DOHH2 (cell line): ENCODE results near the gene PDZRN3.

Experiments used
- H3F3A ChIP-seq: fragments of 200-600 bp; sonication (generic), shearing (Covaris generic); 2 replicates; pipeline ENCODE4 v1.6.0; 2016; ENCODE audit warnings: antibody characterized with exemption, mild to moderate bottlenecking; ENCODE audit not compliant: control insufficient read depth, insufficient read depth
- H3K27ac ChIP-seq: fragments of 200-600 bp; sonication (generic); 2 replicates; pipeline ENCODE4 v1.5.1; 2014; ENCODE audit warnings: low read depth, mild to moderate bottlenecking, low read length, moderate library complexity
- H3K27me3 ChIP-seq: fragments of 200-600 bp; sonication (generic); 2 replicates; pipeline ENCODE4 v1.6.1; 2014; ENCODE audit warnings: mild to moderate bottlenecking, low read length, mixed read lengths; ENCODE audit not compliant: control insufficient read depth
- H3K36me3 ChIP-seq: fragments of 200-600 bp; sonication (generic); 2 replicates; pipeline ENCODE4 v1.6.1; 2014; ENCODE audit warnings: mild to moderate bottlenecking, low read length, moderate library complexity, mixed read lengths; ENCODE audit not compliant: control insufficient read depth
- H3K4me1 ChIP-seq: fragments of 200-600 bp; sonication (generic); 2 replicates; pipeline ENCODE4 v1.6.1; 2014; ENCODE audit warnings: mild to moderate bottlenecking, low read length, mixed read lengths; ENCODE audit not compliant: control insufficient read depth
- H3K4me2 ChIP-seq: fragments of 200-600 bp; sonication (generic); 2 replicates; pipeline ENCODE4 v1.6.0; 2014; ENCODE audit warnings: mild to moderate bottlenecking, low read length, moderate library complexity
- H3K4me3 ChIP-seq: fragments of 200-600 bp; sonication (generic); 2 replicates; pipeline ENCODE4 v1.5.1; 2014; ENCODE audit warnings: mild to moderate bottlenecking, low read length, mixed read lengths
- H3K79me2 ChIP-seq: fragments of 200-600 bp; sonication (generic); 2 replicates; pipeline ENCODE4 v1.6.1; 2014; ENCODE audit warnings: mild to moderate bottlenecking, low read length, mixed read lengths; ENCODE audit not compliant: control insufficient read depth
- H3K9me2 ChIP-seq: fragments of 200-600 bp; sonication (generic); replicated peaks from 2 replicates; pipeline ENCODE4 v1.6.1; 2014; ENCODE audit warnings: mild to moderate bottlenecking, low read length, mixed read lengths; ENCODE audit not compliant: control insufficient read depth
- H3K9me3 ChIP-seq: fragments of 200-600 bp; sonication (generic); 2 replicates; pipeline ENCODE4 v1.6.1; 2014; ENCODE audit warnings: antibody characterized with exemption, low read length, mixed read lengths; ENCODE audit not compliant: control insufficient read depth, insufficient read depth
- H4K20me1 ChIP-seq: fragments of 200-600 bp; sonication (generic); 2 replicates; pipeline ENCODE4 v1.6.0; 2014; ENCODE audit warnings: low read depth, mild to moderate bottlenecking, antibody characterized with exemption, low read length, moderate library complexity; ENCODE audit not compliant: control insufficient read depth, insufficient read depth
- CTCF ChIP-seq: fragments of 200-600 bp; sonication (generic); IDR thresholded peaks from one replicate; pipeline ENCODE4 v1.5.1; 2014; ENCODE audit warnings: antibody characterized with exemption, mild to moderate bottlenecking, low read depth, low read length; ENCODE audit not compliant: poor library complexity, severe bottlenecking
- EZH2phosphoT487 ChIP-seq: fragments of 200-600 bp; sonication (generic); IDR thresholded peaks from 2 replicates; pipeline ENCODE4 v1.6.1; 2017; ENCODE audit warnings: borderline replicate concordance, mild to moderate bottlenecking, antibody characterized with exemption, low read length, moderate library complexity, mixed read lengths

The PDZRN3 gene

GRCh38 chr3:73433687-73434086 lies 191.1 kb downstream of the PDZRN3 start:
- Histone ChIP-seq H3K36me3 (no peaks in the 10 kb centered on the region), H3K9me2 (no peaks in the 10 kb centered on the region), H3K79me2 (no peaks in the 10 kb centered on the region), H3F3A (no peaks in the 10 kb centered on the region), H3K4me1 (no peaks in the 10 kb centered on the region), H3K27me3 (no peaks in the 10 kb centered on the region), H3K4me2 (no peak overlapping the region), H4K20me1 (peaks cover 3% of the 10 kb centered on the region; the same call in 1 of the 2 replicates), H3K4me3 (no peak overlapping the region), H3K27ac (no peak overlapping the region), H3K9me3 (no peaks in the 10 kb centered on the region)
- TF ChIP-seq CTCF (no peak), EZH2phosphoT487 (no peak)

- Histone ChIP-seq H3F3A (no peaks in the 10 kb centered on the region), H3K9me3 (no peaks in the 10 kb centered on the region), H4K20me1 (peaks cover 3% of the 10 kb centered on the region; the same call in 1 of the 2 replicates), H3K36me3 (no peaks in the 10 kb centered on the region), H3K4me1 (no peaks in the 10 kb centered on the region), H3K27me3 (no peaks in the 10 kb centered on the region), H3K27ac (no peak overlapping the region), H3K4me2 (no peak overlapping the region), H3K79me2 (no peaks in the 10 kb centered on the region), H3K9me2 (no peaks in the 10 kb centered on the region), H3K4me3 (no peak overlapping the region)
- TF ChIP-seq CTCF (no peak), EZH2phosphoT487 (no peak)
These were observed 191.7 kb downstream of the PDZRN3 start for GRCh38 chr3:73433079-73433478.

GRCh38 chr3:73432706-73433032 lies 192.1 kb downstream of the PDZRN3 start:
- no peaks in the 10 kb centered on the region for H3K9me2 ChIP-seq
- no peak overlapping the region for H3K4me2 ChIP-seq
- no peaks in the 10 kb centered on the region for H3F3A ChIP-seq

More at GRCh38 chr3:73432706-73433032, 192.1 kb downstream of the PDZRN3 start:
- TF ChIP-seq CTCF (no peak), EZH2phosphoT487 (no peak)
- Histone ChIP-seq H3K27ac (no peak overlapping the region), H3K9me3 (no peaks in the 10 kb centered on the region), H3K27me3 (no peaks in the 10 kb centered on the region), H3K4me1 (no peaks in the 10 kb centered on the region), H3K36me3 (no peaks in the 10 kb centered on the region), H3K79me2 (no peaks in the 10 kb centered on the region), H3K4me3 (no peak overlapping the region), H4K20me1 (peaks cover 3% of the 10 kb centered on the region; the same call in 1 of the 2 replicates)
